GM18951 (cell line): Measurements from ENCODE around the gene HVCN1.
"Not testable (repeated sequence)": the region's sequence is repeated elsewhere in the genome, so short reads cannot be mapped to it uniquely, and the experiment has no call there.

Source experiments
- POLR2A ChIP-seq: IDR thresholded peaks from 4 replicates; pipeline ENCODE4 v1.6.1; 2011; ENCODE audit warnings: mild to moderate bottlenecking; ENCODE audit not compliant: insufficient read length, insufficient read depth; ENCODE audit errors: extremely low read depth
- in situ Hi-C: fragments of 300-500 bp; cut with MboI; formaldehyde crosslinking; loops from one replicate; pipeline ENCODE4 v1.12.0; 2022; ENCODE audit warnings: low sequenced_read_pairs, mixed read lengths, inconsistent platforms; ENCODE audit not compliant: unreplicated experiment

Gene HVCN1

DNA sequence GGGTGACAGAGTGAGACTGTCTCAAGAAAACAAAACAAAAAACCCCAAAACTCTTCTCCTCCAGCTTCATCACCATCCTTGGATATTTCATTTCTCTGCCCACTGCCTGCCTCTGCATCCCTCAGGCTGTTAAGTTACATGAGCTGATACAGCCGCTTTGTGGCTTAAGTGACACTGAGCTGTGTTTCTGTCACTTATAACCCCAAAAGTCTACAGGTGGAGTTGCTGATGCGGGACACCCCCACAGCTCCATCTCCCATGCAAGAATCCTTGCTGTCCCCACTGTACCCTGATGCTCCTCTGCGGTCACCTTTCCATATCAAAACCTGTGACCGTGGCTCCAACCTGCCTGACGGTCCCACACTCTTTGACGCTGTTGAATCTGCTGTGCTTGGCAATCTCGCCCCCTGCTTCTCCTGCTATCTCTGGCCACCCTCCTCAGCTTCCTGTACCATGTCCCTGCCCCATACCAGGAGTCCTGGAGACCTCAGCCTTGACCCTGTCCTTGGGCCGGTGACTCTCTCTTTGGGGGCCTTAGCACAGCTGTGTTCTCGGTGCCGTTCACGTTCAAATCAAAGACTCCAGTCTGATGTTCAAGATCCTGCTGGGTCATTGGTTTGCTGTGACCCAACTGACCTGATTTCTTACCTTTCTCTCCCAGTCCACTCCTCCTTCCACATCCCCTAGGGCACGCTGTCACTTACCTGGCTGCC is 20.3 kb downstream of the HVCN1 start:
- TF ChIP-seq POLR2A, result no peak
- in situ Hi-C loops, result no loop called here

DNA sequence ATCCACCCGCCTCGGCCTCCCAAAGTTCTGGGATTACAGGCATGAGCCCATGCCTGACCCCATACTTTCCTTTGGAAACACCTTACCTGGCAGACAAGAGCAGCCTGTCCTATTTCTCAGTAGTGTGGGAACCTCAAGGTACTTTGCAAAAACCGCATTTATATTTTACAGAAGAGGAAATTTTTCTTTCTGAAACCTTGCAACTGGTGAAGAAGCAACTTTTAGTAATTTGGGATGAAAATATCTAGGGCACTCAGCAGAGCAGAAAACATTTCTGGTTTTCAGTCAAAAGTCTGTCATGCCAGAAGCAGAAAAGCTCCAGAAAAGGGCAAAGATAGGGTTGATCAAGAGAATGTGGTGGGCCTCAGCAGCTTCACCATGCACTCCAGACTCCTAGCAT is 21.2 kb downstream of the HVCN1 start:
- peak; percentile 24 for TF ChIP-seq POLR2A
- in situ Hi-C loops, result no loop called here

DNA sequence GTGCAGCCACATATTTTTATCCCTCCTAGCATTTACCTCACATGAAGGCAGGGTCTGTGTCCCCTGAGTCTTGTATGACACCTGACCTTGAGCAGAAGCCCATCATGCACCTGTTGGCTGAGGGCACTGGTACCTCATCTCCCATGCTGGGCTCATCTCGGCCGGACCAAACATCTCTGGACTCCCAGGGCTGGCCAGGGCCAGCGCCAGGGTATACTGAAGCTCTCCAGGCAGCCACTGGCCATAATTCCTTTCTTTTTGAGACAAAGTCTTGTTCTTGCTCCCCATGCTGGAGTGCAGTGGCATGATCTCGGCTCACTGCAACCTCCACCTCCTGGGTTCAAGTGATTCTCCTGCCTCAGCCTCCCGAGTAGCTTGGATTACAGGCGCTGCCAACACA is 22.0 kb downstream of the HVCN1 start:
- in situ Hi-C loops, result no loop called here

DNA sequence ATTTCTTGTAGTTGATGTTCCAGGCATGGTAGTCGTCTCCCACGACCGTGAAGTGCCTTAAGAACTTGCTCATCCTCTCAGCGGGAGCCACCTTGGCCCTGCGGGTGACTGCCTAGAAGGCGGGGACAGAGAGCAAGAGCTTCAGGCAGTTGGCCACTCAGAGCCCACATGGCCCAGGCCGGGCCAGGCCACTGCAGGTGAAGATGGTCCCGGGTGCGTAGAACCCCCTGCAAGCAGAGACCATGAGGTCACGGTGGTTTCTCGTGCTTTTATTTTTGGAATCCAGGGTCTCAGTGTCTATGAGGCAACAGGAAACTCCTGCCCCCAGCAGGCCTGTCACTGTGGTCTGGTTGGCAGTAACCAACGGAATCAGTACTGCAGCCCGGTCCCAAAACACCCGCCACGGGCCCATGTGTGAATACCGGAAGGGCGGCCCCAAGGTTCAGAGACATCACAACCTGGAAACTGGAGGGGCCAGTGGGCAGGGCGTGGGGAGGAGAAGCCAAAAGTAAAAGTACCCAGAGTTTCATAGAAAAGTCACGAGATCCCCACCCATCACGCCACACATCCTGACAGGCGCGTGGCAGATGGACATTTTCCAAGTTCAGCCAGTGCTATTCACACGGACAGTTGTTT is 27.5 kb downstream of the HVCN1 start:
- peak; percentile 54 for TF ChIP-seq POLR2A
- in situ Hi-C loops, result no loop called here

More for the DNA sequence above, 22.0 kb downstream of the HVCN1 start:
- no peak for TF ChIP-seq POLR2A

DNA sequence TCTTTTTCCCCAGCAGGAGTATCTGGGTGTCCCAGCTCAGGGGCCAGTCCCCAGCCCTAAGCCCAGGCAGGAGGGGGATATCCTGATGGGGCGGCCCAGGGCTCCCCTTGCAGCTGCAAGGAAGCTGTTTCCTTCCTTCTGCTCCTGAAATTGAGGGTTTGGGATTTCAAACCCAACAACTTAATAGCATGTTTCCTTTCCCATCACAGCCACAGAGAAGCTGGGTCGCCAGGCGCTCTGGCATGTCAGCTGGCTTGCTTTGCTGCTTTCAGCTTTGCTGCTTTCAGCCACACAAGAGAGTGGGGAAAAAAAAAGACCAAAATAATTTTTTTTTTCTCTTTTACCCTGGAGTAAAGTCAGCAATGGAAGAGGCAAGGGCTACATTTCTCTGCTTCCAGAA is 30.0 kb downstream of the HVCN1 start:
- in situ Hi-C loops, result no loop called here
- no peak for TF ChIP-seq POLR2A

DNA sequence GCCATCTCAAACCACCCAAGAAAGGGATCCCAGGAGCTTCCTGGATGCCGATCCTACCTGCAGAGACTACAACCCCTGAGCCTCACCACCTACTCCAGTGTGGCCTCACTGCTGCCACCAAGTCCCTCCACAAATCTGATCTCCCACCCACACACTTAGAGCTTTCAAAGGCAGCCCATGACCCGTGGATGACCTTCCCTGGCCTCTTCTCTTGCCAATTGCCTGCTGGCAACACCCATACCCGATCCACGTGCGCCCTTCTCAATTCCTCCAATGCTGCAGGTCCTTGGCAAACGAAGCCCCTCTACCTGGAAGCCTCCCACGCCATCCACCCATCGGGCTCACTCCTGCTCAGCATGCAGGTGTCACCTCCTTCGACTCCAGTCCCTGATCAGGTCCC is 30.7 kb downstream of the HVCN1 start:
- no peak for TF ChIP-seq POLR2A
- in situ Hi-C loops, result no loop called here

DNA sequence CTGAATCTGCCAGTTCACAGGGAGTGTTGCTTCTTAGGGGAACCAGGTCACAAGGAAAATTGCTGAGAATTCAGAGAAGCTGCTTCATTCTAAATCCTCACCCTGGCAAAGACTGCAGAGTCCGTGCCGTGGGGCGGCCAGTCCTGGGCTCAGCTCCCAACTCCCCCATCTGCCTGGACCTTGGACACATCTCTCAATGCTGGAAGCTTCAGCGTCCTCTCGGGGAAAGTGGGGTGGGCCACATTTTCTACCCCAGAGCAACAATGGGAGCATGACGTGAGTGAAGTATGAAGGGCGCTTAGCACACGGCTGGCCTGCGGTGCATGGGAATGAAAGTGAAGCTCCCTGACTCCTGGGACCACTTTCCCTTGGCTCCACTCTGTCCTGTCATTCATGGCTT is 31.2 kb downstream of the HVCN1 start:
- no peak for TF ChIP-seq POLR2A
- in situ Hi-C loops, result no loop called here

DNA sequence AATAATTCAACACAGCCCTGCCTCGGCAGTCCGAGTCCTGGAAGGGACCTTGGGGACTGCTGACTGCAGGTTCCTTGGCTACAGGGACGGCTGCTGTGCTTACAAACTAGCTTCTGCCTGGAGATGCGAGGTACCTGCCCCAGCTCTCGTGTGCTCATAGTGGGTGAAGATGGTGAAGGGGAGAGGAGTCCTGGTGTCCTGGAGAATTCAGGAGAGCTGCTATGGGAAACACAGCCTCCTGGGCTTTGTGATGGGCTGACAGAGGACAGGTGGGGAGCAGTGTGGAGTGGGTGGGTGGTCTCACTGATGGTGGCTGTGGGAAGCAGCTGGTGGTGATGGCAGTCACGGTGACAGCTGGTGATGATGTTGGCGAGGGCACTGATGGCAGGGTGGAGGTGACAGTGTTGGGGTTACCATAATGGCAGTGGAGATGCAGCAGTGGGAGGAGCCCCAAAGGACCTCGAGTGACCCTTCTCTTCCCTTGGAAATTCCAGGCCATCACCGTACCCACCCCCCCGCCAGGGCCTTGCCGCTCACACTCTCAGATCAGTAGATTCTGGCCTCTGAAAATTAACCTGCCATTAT is 32.8 kb downstream of the HVCN1 start:
- in situ Hi-C loops, result no loop called here
- TF ChIP-seq POLR2A, result no peak

DNA sequence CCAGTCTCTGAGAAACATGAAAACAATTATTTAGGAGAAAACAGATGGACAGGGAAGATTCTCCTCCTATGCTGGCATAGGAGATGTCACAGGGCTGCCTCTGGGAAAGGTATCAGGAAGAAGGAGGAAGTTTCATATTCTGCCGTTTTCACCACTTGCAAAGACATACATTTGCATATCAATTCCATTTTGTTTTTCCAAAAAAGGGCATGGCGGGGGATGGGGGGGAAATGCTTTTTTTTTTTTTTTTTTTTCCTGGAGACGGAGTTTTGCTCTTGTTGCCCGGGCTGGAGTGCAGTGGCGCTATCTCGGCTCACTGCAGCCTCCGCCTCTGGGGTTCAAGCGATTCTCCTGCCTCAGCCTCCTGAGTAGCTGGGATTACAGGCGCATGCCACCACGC is 34.7 kb downstream of the HVCN1 start:
- in situ Hi-C loops, result not testable (repeated sequence)

DNA sequence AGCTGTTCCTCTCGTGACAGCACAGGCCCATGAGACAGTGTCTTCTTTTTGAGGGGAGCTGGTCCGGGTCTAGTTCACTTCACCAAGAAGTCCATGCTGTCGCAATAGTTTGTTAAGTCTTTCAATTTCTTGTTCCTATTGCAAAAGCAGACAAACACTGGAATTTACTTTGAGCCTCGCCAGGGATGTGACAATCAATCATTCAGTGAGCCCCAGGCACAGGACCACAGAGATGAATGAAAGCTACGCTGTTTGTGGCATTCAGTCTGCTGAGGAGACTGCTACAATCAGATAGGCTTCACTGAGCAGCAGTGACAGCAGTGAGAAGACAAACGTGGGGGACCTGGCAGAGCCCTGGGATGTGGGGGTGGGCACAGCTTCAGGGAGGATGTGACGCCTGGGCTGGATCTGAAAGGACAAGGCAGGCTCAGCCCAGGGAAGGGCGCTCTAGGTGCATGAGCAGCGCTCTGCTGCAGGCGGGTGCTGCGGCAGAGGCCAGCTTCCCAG is 39.5 kb downstream of the HVCN1 start:
- in situ Hi-C loops, result no loop called here
- TF ChIP-seq POLR2A, result no peak

DNA sequence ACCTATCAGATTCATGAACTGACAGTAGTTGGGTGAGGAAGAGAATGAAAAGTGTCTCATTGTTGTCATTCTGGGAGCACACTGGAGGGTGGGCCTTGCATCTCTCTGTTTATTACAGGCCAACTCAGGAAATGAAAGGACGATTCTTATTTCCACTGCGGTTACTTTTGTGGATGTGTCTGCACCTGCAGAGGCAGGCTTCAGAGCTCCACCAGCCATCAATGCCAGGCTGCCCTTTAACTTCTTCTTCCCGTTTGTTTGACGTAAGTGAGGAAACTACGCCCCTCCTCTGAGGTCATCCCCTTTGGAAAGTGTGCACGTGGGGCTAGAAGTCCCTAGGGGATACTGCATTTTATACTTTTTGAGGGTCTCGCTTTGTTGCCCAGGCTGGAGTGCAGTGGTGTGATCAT is 41.3 kb downstream of the HVCN1 start:
- in situ Hi-C loops, result no loop called here
- TF ChIP-seq POLR2A, result no peak

DNA sequence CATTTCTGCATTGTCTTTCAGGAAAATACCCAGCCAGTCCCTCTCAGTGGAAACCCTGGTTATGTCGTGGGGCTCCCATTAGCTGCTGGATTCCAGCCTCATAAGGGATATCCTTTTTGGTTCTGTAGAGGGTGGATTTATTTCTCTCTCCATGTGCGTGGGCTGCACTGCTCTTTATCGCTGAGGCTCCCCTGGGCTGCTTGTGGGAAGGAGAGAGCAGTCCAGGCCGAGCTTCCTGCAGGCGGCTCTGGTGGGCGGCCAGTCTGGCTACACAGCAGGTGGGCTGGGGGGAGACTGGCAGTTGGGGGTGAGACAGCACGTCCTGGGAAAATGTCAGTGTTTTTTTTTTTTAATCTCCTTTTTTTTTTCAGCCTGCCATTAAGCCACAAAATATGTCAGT is 47.4 kb downstream of the HVCN1 start:
- no peak for TF ChIP-seq POLR2A
- in situ Hi-C loops, result no loop called here

DNA sequence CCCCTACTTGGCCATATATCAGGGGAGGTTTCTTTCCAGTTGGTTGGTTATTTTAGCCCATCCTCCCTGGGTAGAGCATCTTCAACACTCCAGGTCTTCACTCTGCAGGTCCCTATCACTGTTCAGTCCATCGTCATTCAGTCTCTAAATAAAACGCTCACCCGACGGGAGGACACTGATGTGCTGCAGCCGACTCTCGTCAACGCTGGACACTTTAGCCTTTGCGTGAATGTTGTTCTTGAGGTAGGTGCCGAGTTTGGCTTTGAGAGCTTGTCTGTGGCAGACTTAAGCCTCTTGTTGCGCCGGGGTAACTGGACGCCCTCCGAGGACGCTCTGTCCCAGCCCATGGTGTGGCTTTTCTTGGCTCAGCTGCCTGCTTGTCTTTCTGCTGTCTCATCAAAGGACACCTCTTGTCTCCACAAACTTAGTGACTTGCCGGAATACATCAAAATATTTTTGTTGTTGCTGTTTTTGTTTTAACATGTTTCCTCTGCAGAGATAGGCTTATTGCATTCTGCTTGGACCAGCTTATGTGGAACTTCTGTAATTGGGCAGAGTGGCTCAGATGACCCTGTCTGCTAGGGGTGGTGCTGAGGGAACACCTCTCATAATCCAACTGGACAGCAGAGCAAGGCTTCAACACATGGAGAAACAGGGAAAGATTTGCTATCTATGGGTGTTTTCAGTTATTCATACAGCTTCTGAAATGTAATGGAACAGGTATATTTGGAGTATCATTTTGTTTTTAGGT is 48.5 kb downstream of the HVCN1 start:
- no peak for TF ChIP-seq POLR2A
- in situ Hi-C loops, result no loop called here
